NCI-H345 treated with DMSO at 0.1 percent for 48 hours (cell line): ENCODE results near the gene IMPA2.

Source experiments
- DNase-seq: peaks from one replicate; lab custom pipeline; 2025; ENCODE audit not compliant: unreplicated experiment; lab: John Stamatoyannopoulos, UW

IMPA2 gene

GRCh38 chr18:12006488-12006840 is 25.2 kb downstream of the IMPA2 start:
- DNase-seq = no peak

- no peak for DNase-seq
Measured at GRCh38 chr18:12007063-12007462, 25.8 kb downstream of the IMPA2 start.

- DNase-seq = no peak
Measured at GRCh38 chr18:12008181-12008767, 27.0 kb downstream of the IMPA2 start.

- DNase-seq = no peak
Measured at GRCh38 chr18:12008842-12009580, 27.7 kb downstream of the IMPA2 start.

- DNase-seq = no peak
Measured at GRCh38 chr18:12009581-12010140, 28.4 kb downstream of the IMPA2 start.

- DNase-seq = no peak
Measured at GRCh38 chr18:12010187-12010802, 29.0 kb downstream of the IMPA2 start.

GRCh38 chr18:12011199-12011956 is 30.1 kb downstream of the IMPA2 start:
- no peak for DNase-seq

- DNase-seq = no peak
Measured at GRCh38 chr18:12011957-12012549, 30.7 kb downstream of the IMPA2 start.

- DNase-seq = no peak
Measured at GRCh38 chr18:12012697-12013096, 31.4 kb downstream of the IMPA2 start.

- no peak for DNase-seq
Measured at GRCh38 chr18:12013186-12013916, 32.0 kb downstream of the IMPA2 start.

GRCh38 chr18:12014086-12014485 is 32.8 kb downstream of the IMPA2 start:
- no peak for DNase-seq

- no peak for DNase-seq
Measured at GRCh38 chr18:12014521-12015415, 33.5 kb downstream of the IMPA2 start.

- DNase-seq = no peak
Measured at GRCh38 chr18:12015416-12016062, 34.2 kb downstream of the IMPA2 start.

- DNase-seq = no peak
Measured at GRCh38 chr18:12017081-12017480, 35.8 kb downstream of the IMPA2 start.

GRCh38 chr18:12018861-12019260 is 37.6 kb downstream of the IMPA2 start:
- DNase-seq = no peak

GRCh38 chr18:12021077-12021476 is 39.8 kb downstream of the IMPA2 start:
- DNase-seq = no peak

- no peak for DNase-seq
Measured at GRCh38 chr18:12021596-12021995, 40.3 kb downstream of the IMPA2 start.

GRCh38 chr18:12023375-12023774 is 42.1 kb downstream of the IMPA2 start:
- DNase-seq = no peak

- DNase-seq = no peak
Measured at GRCh38 chr18:12026562-12026961, 45.3 kb downstream of the IMPA2 start.
